Activated T-helper 1 cell treated with anti-CD3 and anti-CD28 coated beads, Interleukin-12 subunit alpha, Interleukin-12 subunit beta, Interleukin-2, Interleukin-4 antibody, amounts not matched to agents 30 ng/mL and 10 ng/mL and 1 ng/mL, durations not matched to agents 14 hours and 24 hours and 36 hours (primary cell): ENCODE results near the gene FTO. TPM values are rescaled to one million over a fixed set of nuclear protein-coding genes. Genes with fewer than 3 reads are reported as not detected.

ENCODE experiments used
- DNase-seq: peaks from one replicate; pipeline ENCODE4 v3.0.0; 2021; ENCODE audit warnings: low spot score
- H3K27ac Mint-ChIP-seq: one replicate; pipeline ENCODE4 v1.8.0; 2021; ENCODE audit warnings: mild to moderate bottlenecking, mixed read lengths
- H3K27me3 Mint-ChIP-seq: one replicate; pipeline ENCODE4 v1.8.0; 2022; ENCODE audit warnings: mild to moderate bottlenecking, moderate library complexity, mixed read lengths; ENCODE audit not compliant: insufficient read depth
- H3K36me3 Mint-ChIP-seq: one replicate; pipeline ENCODE4 v1.8.0; 2021; ENCODE audit warnings: low read depth, mixed read lengths
- H3K4me1 Mint-ChIP-seq: one replicate; pipeline ENCODE4 v1.8.0; 2021; ENCODE audit warnings: low read depth, mixed read lengths
- H3K4me3 Mint-ChIP-seq: one replicate; pipeline ENCODE4 v1.8.0; 2021; ENCODE audit warnings: mild to moderate bottlenecking, moderate library complexity, mixed read lengths
- H3K9me3 Mint-ChIP-seq: one replicate; pipeline ENCODE4 v1.8.0; 2021; ENCODE audit warnings: mixed read lengths
- intact Hi-C: fragments of 100-400 bp; cut with micrococcal nuclease; formaldehyde crosslinking; loops from one replicate; pipeline ENCODE4 v1.15.1; 2024
- total RNA-seq: library from RNA; stranded (reverse); gene quantifications from 2 replicates; pipeline ENCODE4 v1.2.3, GENCODE V29; 2022

The FTO gene
- total RNA-seq, 1 donor from 2014 or later: 56.4 TPM

DNA sequence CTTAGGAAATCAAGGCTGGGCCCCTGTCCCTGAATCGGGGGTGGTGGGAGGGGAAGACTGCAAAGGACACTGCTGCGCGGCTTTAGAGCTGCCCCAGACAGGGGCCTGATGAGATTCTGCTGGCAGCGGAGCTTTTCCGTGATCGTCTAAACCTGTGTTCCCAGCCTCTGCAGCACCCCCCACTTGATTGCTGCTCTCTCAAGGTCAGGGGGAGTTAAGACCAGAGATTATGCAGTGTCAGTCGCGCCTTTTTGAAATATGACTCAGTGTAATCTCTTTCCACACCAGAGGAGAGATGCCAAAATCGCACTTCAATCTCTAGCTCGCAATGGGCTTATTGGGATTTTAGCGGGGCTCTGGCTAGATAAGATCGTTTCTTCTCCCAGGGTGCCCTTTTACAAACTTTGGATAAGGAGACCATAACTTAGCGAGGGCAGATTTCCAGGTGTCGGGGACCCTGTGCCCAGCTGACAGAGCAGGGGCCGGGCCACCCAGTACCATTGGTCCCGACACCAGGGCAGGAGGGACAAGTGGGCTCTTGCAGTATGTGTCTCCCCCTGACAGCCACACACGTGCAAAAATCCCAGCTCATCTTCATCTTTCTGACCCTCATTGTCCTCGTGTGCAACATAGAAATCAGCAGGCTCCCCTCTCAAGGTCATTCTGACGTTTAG lies 495.7 kb downstream of the FTO start:
- no peaks in the 10 kb centered on the region for H3K9me3 Mint-ChIP-seq
- no peak for DNase-seq
- H3K27me3 Mint-ChIP-seq: peaks cover 5% of the 10 kb centered on the region
- no peak overlapping the region for H3K27ac Mint-ChIP-seq
- no peaks in the 10 kb centered on the region for H3K4me1 Mint-ChIP-seq
- intact Hi-C loops: no loop called here
- no peak overlapping the region for H3K4me3 Mint-ChIP-seq
- no peaks in the 10 kb centered on the region for H3K36me3 Mint-ChIP-seq

DNA sequence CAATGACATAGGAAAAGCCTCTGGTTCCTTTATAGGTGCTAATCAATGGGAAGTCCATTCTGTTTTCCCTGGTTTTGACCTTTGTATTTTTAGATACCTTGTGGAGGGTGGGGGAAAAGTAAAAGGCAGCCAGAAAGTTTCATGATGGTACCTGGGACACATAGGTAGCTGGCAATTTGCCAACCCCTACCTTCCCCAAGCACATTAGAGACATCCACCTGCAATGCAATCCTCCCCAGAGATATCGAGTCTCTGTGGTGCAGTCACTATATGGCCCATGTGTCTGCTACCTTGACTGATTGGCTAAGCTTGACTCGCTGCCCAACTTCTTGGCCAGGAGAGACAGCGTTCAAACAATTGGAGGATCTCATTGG lies 496.2 kb downstream of the FTO start:
- intact Hi-C loops: no loop called here

DNA sequence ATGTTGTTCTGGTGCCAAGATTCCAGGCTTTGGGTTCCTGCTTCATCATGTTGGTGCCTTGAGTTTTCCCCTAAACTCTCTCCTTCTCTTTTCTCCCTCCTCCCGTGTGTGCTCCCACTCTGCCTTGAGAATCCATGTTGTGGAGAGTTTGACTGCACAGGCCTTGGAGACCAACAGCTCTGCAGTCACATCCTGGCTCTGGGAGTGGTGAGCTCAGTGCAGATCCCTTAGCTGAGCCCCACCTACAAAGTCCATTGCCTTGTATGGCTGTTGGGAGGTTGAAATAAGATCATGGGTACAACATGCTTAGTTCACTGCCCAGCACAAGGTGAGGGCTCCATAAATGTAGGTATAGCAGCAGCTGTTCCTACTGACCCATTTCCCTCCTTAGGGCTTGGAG lies 496.8 kb downstream of the FTO start:
- H3K27ac Mint-ChIP-seq: no peak overlapping the region
- peaks cover 5% of the 10 kb centered on the region for H3K27me3 Mint-ChIP-seq
- no peaks in the 10 kb centered on the region for H3K9me3 Mint-ChIP-seq
- intact Hi-C loops: no loop called here
- no peaks in the 10 kb centered on the region for H3K36me3 Mint-ChIP-seq
- no peak for DNase-seq
- no peak overlapping the region for H3K4me3 Mint-ChIP-seq
- no peaks in the 10 kb centered on the region for H3K4me1 Mint-ChIP-seq

More for the DNA sequence above, 496.2 kb downstream of the FTO start:
- H3K4me3 Mint-ChIP-seq: no peak overlapping the region
- DNase-seq: no peak
- H3K36me3 Mint-ChIP-seq: no peaks in the 10 kb centered on the region
- no peaks in the 10 kb centered on the region for H3K9me3 Mint-ChIP-seq
- H3K4me1 Mint-ChIP-seq: no peaks in the 10 kb centered on the region
- no peak overlapping the region for H3K27ac Mint-ChIP-seq
- H3K27me3 Mint-ChIP-seq: peaks cover 5% of the 10 kb centered on the region

DNA sequence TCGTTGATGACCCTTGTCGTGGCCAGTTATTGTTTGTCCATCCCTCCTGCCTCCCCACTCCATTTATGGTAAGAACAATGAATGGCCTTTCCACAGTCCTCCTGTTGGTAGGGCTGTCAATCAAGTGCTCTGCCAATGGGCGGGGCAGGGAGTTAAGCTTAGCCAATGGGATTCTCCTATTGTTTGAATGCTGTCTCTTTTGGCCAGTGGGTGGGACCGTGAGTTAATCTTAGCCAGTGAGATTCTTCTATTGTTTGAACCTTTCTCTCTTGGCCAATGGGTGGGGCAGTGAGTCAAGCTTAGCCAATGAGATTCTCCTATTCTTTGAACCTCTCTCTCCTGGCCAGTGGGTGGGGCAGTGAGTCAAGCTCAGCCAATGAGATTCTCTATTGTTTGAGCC lies 497.2 kb downstream of the FTO start:
- H3K4me1 Mint-ChIP-seq: no peaks in the 10 kb centered on the region
- no peaks in the 10 kb centered on the region for H3K9me3 Mint-ChIP-seq
- no peak overlapping the region for H3K4me3 Mint-ChIP-seq
- no peak for DNase-seq
- H3K36me3 Mint-ChIP-seq: no peaks in the 10 kb centered on the region
- intact Hi-C loops: no loop called here
- peaks cover 5% of the 10 kb centered on the region for H3K27me3 Mint-ChIP-seq
- H3K27ac Mint-ChIP-seq: no peak overlapping the region

Other genes with a start within 250 kb of the FTO start
- gene AKTIP, start 200.9 kb upstream of the FTO start, total RNA-seq: 16.6 and 16.9 TPM in 2 replicates
- gene RPGRIP1L, start 297 bp upstream of the FTO start, total RNA-seq: 9.3 and 10.9 TPM in 2 replicates